Activated naive CD4-positive, alpha-beta T cell treated with anti-CD3 and anti-CD28 coated beads, Interleukin-2, amount 50 U/mL, for 24 hours (primary cell): Measurements from ENCODE around the gene NRP2.

Experiments used
- H3K27ac Mint-ChIP-seq: one replicate; pipeline ENCODE4 v1.8.0; 2021; ENCODE audit warnings: mild to moderate bottlenecking, mixed read lengths
- H3K27me3 Mint-ChIP-seq: one replicate; pipeline ENCODE4 v1.8.0; 2021; ENCODE audit warnings: mixed read lengths
- H3K36me3 Mint-ChIP-seq: one replicate; pipeline ENCODE4 v1.8.0; 2021; ENCODE audit warnings: mixed read lengths
- H3K4me1 Mint-ChIP-seq: one replicate; pipeline ENCODE4 v1.8.0; 2021; ENCODE audit warnings: mixed read lengths
- H3K4me3 Mint-ChIP-seq: one replicate; pipeline ENCODE4 v1.8.0; 2021; ENCODE audit warnings: mild to moderate bottlenecking, mixed read lengths
- H3K9me3 Mint-ChIP-seq: one replicate; pipeline ENCODE4 v1.8.0; 2021; ENCODE audit warnings: mixed read lengths

The NRP2 gene

DNA sequence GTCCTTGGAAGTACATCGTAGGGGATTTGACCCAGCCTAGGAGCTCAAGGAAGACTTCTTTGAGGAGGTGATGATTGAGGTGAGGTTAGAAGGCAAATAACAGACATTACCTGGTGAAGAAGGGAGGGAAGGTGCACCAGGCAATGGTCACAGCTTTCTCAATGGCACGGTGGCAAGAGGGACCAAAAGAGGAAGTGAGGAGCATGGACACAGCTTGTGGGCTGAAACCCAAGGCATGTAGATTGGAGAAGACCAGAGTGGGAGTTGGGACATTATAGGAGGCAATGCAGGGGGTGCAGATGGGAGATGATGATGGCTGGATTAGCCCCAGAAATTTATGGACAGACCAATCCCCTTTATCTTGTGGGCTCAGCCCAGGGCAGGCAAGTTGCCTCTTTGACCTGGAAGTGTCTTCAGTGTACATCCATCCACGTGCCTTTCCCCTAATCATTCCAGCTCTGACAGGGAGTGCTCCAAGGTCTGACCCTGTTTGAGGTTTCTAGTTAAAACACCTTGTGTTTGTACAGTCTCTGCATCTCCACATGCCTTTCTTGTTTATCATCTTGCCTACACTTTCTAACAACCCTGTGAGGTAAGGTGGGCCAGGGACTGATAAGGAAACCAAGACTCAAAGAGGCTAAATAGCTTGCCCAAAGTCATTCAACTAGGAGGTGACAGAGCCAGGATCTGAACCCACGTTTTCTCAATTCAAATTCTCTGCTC is 59.1 kb downstream of the NRP2 start:
- H3K4me1 Mint-ChIP-seq = no peaks in the 10 kb centered on the region
- no peak overlapping the region for H3K4me3 Mint-ChIP-seq
- H3K27ac Mint-ChIP-seq = no peak overlapping the region
- peaks cover 5% of the 10 kb centered on the region for H3K27me3 Mint-ChIP-seq
- no peaks in the 10 kb centered on the region for H3K9me3 Mint-ChIP-seq
- no peaks in the 10 kb centered on the region for H3K36me3 Mint-ChIP-seq

DNA sequence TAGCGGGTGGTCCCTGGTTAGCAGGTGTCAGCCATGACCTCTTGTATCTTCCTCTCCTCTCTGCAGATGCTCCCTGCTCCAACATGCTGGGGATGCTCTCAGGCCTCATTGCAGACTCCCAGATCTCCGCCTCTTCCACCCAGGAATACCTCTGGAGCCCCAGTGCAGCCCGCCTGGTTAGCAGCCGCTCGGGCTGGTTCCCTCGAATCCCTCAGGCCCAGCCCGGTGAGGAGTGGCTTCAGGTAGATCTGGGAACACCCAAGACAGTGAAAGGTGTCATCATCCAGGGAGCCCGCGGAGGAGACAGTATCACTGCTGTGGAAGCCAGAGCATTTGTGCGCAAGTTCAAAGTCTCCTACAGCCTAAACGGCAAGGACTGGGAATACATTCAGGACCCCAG is 60.8 kb downstream of the NRP2 start:
- Mint-ChIP-seq H3K4me3 (no peak overlapping the region), H3K27me3 (peaks cover 5% of the 10 kb centered on the region), H3K36me3 (no peaks in the 10 kb centered on the region), H3K9me3 (no peaks in the 10 kb centered on the region), H3K27ac (no peak overlapping the region), H3K4me1 (no peaks in the 10 kb centered on the region)

GRCh38 chr2:205744074-205744591 is 61.8 kb downstream of the NRP2 start:
- no peak overlapping the region for H3K4me3 Mint-ChIP-seq
- H3K4me1 Mint-ChIP-seq = no peaks in the 10 kb centered on the region
- H3K9me3 Mint-ChIP-seq = no peaks in the 10 kb centered on the region
- no peaks in the 10 kb centered on the region for H3K36me3 Mint-ChIP-seq
- no peak overlapping the region for H3K27ac Mint-ChIP-seq
- peaks cover 5% of the 10 kb centered on the region for H3K27me3 Mint-ChIP-seq

- Mint-ChIP-seq H3K9me3 (no peaks in the 10 kb centered on the region), H3K27me3 (peaks cover 4% of the 10 kb centered on the region), H3K36me3 (no peaks in the 10 kb centered on the region), H3K4me3 (no peak overlapping the region), H3K27ac (no peak overlapping the region), H3K4me1 (no peaks in the 10 kb centered on the region)
Measured at GRCh38 chr2:205745661-205746419, 63.5 kb downstream of the NRP2 start.

- Mint-ChIP-seq H3K4me3 (no peak overlapping the region), H3K27ac (no peak overlapping the region), H3K4me1 (no peaks in the 10 kb centered on the region), H3K9me3 (no peaks in the 10 kb centered on the region), H3K27me3 (peaks cover 4% of the 10 kb centered on the region), H3K36me3 (no peaks in the 10 kb centered on the region)
Measured at GRCh38 chr2:205746420-205746785, 64.1 kb downstream of the NRP2 start.

DNA sequence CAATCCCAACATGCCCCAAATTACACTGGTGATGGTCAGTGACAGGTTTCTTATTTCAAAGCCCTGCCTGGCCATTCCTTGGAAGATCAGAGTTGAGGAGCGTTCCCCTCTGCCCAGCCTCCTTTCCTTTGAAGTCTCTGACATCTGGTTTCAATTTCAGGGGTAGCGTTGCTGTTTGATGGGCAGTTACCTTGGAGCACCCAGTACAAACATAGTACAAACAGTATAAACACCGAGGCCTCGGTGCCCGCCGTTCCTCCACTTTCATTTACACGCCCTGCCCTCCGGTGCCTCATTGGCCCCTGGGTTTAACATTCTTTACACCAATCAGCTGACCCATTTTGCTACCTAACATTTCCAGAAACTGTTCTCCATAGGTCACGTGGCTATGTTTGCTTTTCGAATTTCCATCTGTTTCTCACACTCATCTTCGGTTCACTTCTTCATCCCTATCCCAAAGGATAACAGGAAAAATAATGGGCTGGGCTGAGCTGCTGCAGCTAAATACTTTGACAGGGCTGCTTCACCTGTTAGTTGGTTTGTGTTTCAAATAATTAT is 65.6 kb downstream of the NRP2 start:
- no peak overlapping the region for H3K4me3 Mint-ChIP-seq
- H3K27me3 Mint-ChIP-seq = peaks cover 3% of the 10 kb centered on the region
- H3K4me1 Mint-ChIP-seq = no peaks in the 10 kb centered on the region
- H3K36me3 Mint-ChIP-seq = no peaks in the 10 kb centered on the region
- no peak overlapping the region for H3K27ac Mint-ChIP-seq
- no peaks in the 10 kb centered on the region for H3K9me3 Mint-ChIP-seq

GRCh38 chr2:205748639-205749038 is 66.3 kb downstream of the NRP2 start:
- H3K27ac Mint-ChIP-seq = no peak overlapping the region
- no peaks in the 10 kb centered on the region for H3K4me1 Mint-ChIP-seq

DNA sequence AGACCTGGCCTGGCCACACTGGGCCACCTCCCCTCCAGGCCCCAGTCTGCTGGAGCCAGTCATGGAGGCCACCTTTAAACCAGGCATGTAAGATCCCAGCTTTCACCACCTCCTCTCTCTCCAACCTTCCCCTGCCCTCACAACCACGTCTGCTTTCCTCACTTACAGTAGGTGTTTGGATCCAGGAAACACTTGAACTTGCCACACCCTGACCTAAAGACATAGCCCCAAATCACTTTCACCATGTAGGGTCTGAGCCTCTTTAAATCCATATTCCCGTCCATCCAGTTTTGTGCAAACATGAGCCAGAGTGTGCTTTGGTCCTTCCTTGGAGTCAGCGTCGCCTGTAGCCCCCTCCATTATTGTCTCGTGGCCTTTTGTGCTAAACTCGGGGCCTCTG is 66.8 kb downstream of the NRP2 start:
- H3K9me3 Mint-ChIP-seq = no peaks in the 10 kb centered on the region
- peaks cover 3% of the 10 kb centered on the region for H3K27me3 Mint-ChIP-seq
- no peak overlapping the region for H3K27ac Mint-ChIP-seq

More at GRCh38 chr2:205748639-205749038, 66.3 kb downstream of the NRP2 start:
- H3K36me3 Mint-ChIP-seq = no peaks in the 10 kb centered on the region
- no peak overlapping the region for H3K4me3 Mint-ChIP-seq
- H3K9me3 Mint-ChIP-seq = no peaks in the 10 kb centered on the region
- peaks cover 3% of the 10 kb centered on the region for H3K27me3 Mint-ChIP-seq

DNA sequence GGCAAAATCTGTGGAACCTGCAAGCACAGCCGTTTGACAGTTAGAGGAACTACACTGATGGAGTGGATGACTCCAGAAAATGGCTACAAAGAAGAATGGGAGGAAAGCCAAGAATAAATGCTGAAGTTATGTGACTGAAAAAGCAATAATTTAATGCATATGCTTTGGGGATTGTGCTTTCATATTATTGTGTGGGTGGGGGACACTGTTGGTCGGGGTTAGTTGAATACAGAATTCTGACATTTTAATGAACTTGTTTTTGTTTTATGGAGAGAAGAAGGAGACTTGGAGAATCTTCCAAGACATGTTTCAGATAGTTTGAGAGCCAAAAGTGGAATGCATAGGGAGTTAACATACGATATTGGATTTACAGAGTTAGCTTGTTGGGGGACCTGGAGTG is 68.5 kb downstream of the NRP2 start:
- peaks cover 1% of the 10 kb centered on the region for H3K27me3 Mint-ChIP-seq
- no peaks in the 10 kb centered on the region for H3K9me3 Mint-ChIP-seq
- no peaks in the 10 kb centered on the region for H3K36me3 Mint-ChIP-seq
- H3K4me1 Mint-ChIP-seq = no peaks in the 10 kb centered on the region
- H3K27ac Mint-ChIP-seq = no peak overlapping the region
- H3K4me3 Mint-ChIP-seq = no peak overlapping the region

More for the DNA sequence above, 66.8 kb downstream of the NRP2 start:
- Mint-ChIP-seq H3K4me1 (no peaks in the 10 kb centered on the region), H3K36me3 (no peaks in the 10 kb centered on the region), H3K4me3 (no peak overlapping the region)

GRCh38 chr2:205751569-205752031 is 69.3 kb downstream of the NRP2 start:
- Mint-ChIP-seq H3K27me3 (peaks cover 1% of the 10 kb centered on the region), H3K27ac (no peak overlapping the region), H3K4me3 (no peak overlapping the region), H3K4me1 (no peaks in the 10 kb centered on the region), H3K9me3 (no peaks in the 10 kb centered on the region), H3K36me3 (no peaks in the 10 kb centered on the region)

GRCh38 chr2:205752296-205752820 is 70.1 kb downstream of the NRP2 start:
- Mint-ChIP-seq H3K36me3 (no peaks in the 10 kb centered on the region), H3K4me3 (no peak overlapping the region), H3K27me3 (peaks cover 1% of the 10 kb centered on the region), H3K9me3 (no peaks in the 10 kb centered on the region), H3K4me1 (no peaks in the 10 kb centered on the region), H3K27ac (no peak overlapping the region)

DNA sequence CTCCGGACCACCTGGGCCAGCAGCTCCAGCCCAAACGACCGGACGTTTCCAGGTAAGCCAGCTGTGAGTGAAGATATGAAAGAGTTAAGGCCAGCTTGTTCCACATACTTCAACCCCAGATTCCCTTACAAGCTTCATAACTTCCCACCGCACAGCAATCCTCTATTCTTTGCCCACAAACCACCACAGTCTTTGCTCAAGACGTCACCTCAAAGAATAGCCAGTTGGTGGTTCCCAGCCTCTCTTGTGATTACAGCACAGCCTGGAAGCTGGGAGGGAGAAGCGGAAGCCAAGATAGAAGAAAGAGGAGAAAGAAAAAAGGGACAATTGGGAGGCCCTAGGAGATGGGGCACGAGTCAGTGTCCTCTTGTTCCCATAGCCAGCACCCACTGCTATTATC is 70.6 kb downstream of the NRP2 start:
- peaks cover 1% of the 10 kb centered on the region for H3K27me3 Mint-ChIP-seq
- no peaks in the 10 kb centered on the region for H3K9me3 Mint-ChIP-seq
- H3K27ac Mint-ChIP-seq = no peak overlapping the region
- H3K36me3 Mint-ChIP-seq = no peaks in the 10 kb centered on the region
- H3K4me3 Mint-ChIP-seq = no peak overlapping the region
- H3K4me1 Mint-ChIP-seq = no peaks in the 10 kb centered on the region

DNA sequence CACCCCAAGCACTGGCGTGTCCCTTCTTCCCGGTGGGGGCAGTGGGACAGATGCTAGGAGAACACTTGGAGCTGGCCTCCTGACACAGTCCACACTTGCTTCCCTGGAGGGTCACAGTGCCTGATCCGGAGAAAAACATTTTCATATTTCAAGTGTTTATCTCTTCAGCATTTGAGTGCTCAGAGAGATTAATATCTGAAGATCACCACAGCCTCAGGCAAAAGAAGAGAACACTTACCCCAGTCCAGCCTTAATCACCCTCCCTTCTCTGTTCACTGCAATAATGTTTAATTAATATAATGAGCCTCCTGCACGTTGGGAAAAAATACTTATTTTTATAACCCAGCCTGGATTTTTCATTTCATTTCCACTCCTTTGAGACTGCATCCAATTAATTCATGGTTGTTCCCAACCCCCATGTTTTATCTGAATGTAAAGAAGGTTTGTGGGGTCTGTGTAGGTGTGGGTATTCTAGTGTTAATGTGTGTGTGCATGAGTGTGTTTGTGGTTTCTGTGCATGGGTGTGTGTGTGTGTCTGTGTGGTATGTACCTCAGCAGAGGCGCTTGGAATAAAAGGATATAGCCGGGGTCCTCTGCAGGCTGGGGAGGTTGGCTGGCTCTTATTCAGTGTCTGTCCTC is 72.1 kb downstream of the NRP2 start:
- Mint-ChIP-seq H3K36me3 (no peaks in the 10 kb centered on the region), H3K9me3 (no peaks in the 10 kb centered on the region), H3K4me1 (no peaks in the 10 kb centered on the region), H3K27me3 (peaks cover 1% of the 10 kb centered on the region), H3K27ac (no peak overlapping the region), H3K4me3 (no peak overlapping the region)

GRCh38 chr2:205754924-205755321 is 72.6 kb downstream of the NRP2 start:
- no peak overlapping the region for H3K27ac Mint-ChIP-seq
- H3K4me1 Mint-ChIP-seq = no peaks in the 10 kb centered on the region
- no peaks in the 10 kb centered on the region for H3K9me3 Mint-ChIP-seq
- H3K27me3 Mint-ChIP-seq = peaks cover 1% of the 10 kb centered on the region
- H3K4me3 Mint-ChIP-seq = no peak overlapping the region
- no peaks in the 10 kb centered on the region for H3K36me3 Mint-ChIP-seq

- peaks cover 1% of the 10 kb centered on the region for H3K27me3 Mint-ChIP-seq
- no peaks in the 10 kb centered on the region for H3K4me1 Mint-ChIP-seq
- H3K27ac Mint-ChIP-seq = no peak overlapping the region
- H3K4me3 Mint-ChIP-seq = no peak overlapping the region
- no peaks in the 10 kb centered on the region for H3K36me3 Mint-ChIP-seq
- H3K9me3 Mint-ChIP-seq = no peaks in the 10 kb centered on the region
Measured at GRCh38 chr2:205755923-205756322, 73.6 kb downstream of the NRP2 start.
